ENCODE data around the gene ERN2.

The ERN2 gene

GRCh38 chr16:23716484-23716883 is 3.5 kb upstream of the ERN2 start:
- H3K9me3 ChIP-seq (ENCODE audit: control insufficient read depth, low read length): no peaks in the 10 kb centered on the region
- no peak overlapping the region for H2AK5ac ChIP-seq (ENCODE audit: low read length, severe bottlenecking)
- H2AFZ ChIP-seq (ENCODE audit: low read depth, low read length): no peak overlapping the region
- WGBS: 85% methylated on average over 2 of the region's 5 CpGs
- no peaks in the 10 kb centered on the region for H3K79me1 ChIP-seq (replicated peaks; ENCODE audit: low read length, poor library complexity, severe bottlenecking)
- H2BK120ac ChIP-seq (ENCODE audit: low read depth, low read length): no peak overlapping the region
- H3K14ac ChIP-seq (ENCODE audit: low read length in 2 of 2): no peak overlapping the region
- no peak overlapping the region for H2BK12ac ChIP-seq (ENCODE audit: low read length in 2 of 2)
- no peak overlapping the region for H3K27ac ChIP-seq (ENCODE audit: low read length, poor library complexity, severe bottlenecking)
- peaks cover 6% of the 10 kb centered on the region for H3K4me1 ChIP-seq (ENCODE audit: control insufficient read depth, insufficient read depth, low read depth, low read length)
- no peak overlapping the region for H2BK5ac ChIP-seq (ENCODE audit: low read depth, low read length, poor library complexity, severe bottlenecking)
- H3K4me3 ChIP-seq (ENCODE audit: insufficient read depth in 1 of 2, low read depth in 1 of 2, low read length in 2 of 2): no peak overlapping the region
- no peaks in the 10 kb centered on the region for H3K36me3 ChIP-seq (ENCODE audit: control insufficient read depth in 1 of 2, insufficient read depth in 2 of 2, low read depth in 1 of 2, low read length in 2 of 2)
- H3K4me2 ChIP-seq (ENCODE audit: low read length, poor library complexity, severe bottlenecking): no peak overlapping the region
- H3K23ac ChIP-seq (ENCODE audit: low read length in 2 of 2): no peak overlapping the region
- no peak overlapping the region for H4K8ac ChIP-seq (ENCODE audit: low read length)
- no peak overlapping the region for H2BK15ac ChIP-seq (ENCODE audit: low read depth, poor library complexity, severe bottlenecking)
- no peak overlapping the region for H3K18ac ChIP-seq (ENCODE audit: low read depth in 1 of 2, low read length in 2 of 2)
- H3K9ac ChIP-seq (ENCODE audit: low read length): no peak overlapping the region
- H3K4ac ChIP-seq (ENCODE audit: low read depth in 1 of 2, low read length in 2 of 2): no peak overlapping the region
- DNase-seq: no peak
- H4K91ac ChIP-seq (ENCODE audit: low read length): no peak overlapping the region
- peaks cover 34 to 44% of the 10 kb centered on the region in 2 experiments for H3K27me3 ChIP-seq (ENCODE audit: control insufficient read depth in 1 of 2, insufficient read depth in 1 of 2, low read length in 2 of 2)

- H3K18ac ChIP-seq (ENCODE audit: low read depth in 1 of 2, low read length in 2 of 2): no peak overlapping the region
- H3K79me1 ChIP-seq (replicated peaks; ENCODE audit: low read length, poor library complexity, severe bottlenecking): no peaks in the 10 kb centered on the region
- no peak overlapping the region for H3K4me2 ChIP-seq (ENCODE audit: low read length, poor library complexity, severe bottlenecking)
- H2BK12ac ChIP-seq (ENCODE audit: low read length in 2 of 2): no peak overlapping the region
- H3K23ac ChIP-seq (ENCODE audit: low read length in 2 of 2): no peak overlapping the region
- no peak overlapping the region for H2BK15ac ChIP-seq (ENCODE audit: low read depth, poor library complexity, severe bottlenecking)
- no peak overlapping the region for H2AFZ ChIP-seq (ENCODE audit: low read depth, low read length)
- H2BK5ac ChIP-seq (ENCODE audit: low read depth, low read length, poor library complexity, severe bottlenecking): no peak overlapping the region
- peaks cover 24% of the 10 kb centered on the region for H3K9me3 ChIP-seq (ENCODE audit: control insufficient read depth, low read length)
- H3K4me3 ChIP-seq (ENCODE audit: insufficient read depth in 1 of 2, low read depth in 1 of 2, low read length in 2 of 2): no peak overlapping the region
- 68% methylated on average over 4 of the region's 4 CpGs for WGBS
- H3K27ac ChIP-seq (ENCODE audit: low read length, poor library complexity, severe bottlenecking): no peak overlapping the region
- no peaks in the 10 kb centered on the region for H3K36me3 ChIP-seq (ENCODE audit: control insufficient read depth in 1 of 2, insufficient read depth in 2 of 2, low read depth in 1 of 2, low read length in 2 of 2)
- no peak overlapping the region for H2AK5ac ChIP-seq (ENCODE audit: low read length, severe bottlenecking)
- H4K8ac ChIP-seq (ENCODE audit: low read length): no peak overlapping the region
- H3K4me1 ChIP-seq (ENCODE audit: control insufficient read depth, insufficient read depth, low read depth, low read length): peaks cover 6% of the 10 kb centered on the region
- no peak overlapping the region for H2BK120ac ChIP-seq (ENCODE audit: low read depth, low read length)
- peaks cover 58 to 66% of the 10 kb centered on the region in 2 experiments for H3K27me3 ChIP-seq (ENCODE audit: control insufficient read depth in 1 of 2, insufficient read depth in 1 of 2, low read length in 2 of 2)
- no peak overlapping the region for H4K91ac ChIP-seq (ENCODE audit: low read length)
- DNase-seq: no peak
- no peak overlapping the region for H3K4ac ChIP-seq (ENCODE audit: low read depth in 1 of 2, low read length in 2 of 2)
- H3K14ac ChIP-seq (ENCODE audit: low read length in 2 of 2): no peak overlapping the region
- no peak overlapping the region for H3K9ac ChIP-seq (ENCODE audit: low read length)
Measured at GRCh38 chr16:23711785-23712184, 1.2 kb downstream of the ERN2 start.

GRCh38 chr16:23710504-23710903 is 2.5 kb downstream of the ERN2 start:
- Histone ChIP-seq H3K4me1 (ENCODE audit: control insufficient read depth, insufficient read depth, low read depth, low read length) (peaks cover 6% of the 10 kb centered on the region), H3K27me3 (ENCODE audit: control insufficient read depth in 1 of 2, insufficient read depth in 1 of 2, low read length in 2 of 2) (peaks cover 65 to 69% of the 10 kb centered on the region in 2 experiments), H3K9ac (ENCODE audit: low read length) (no peak overlapping the region), H3K36me3 (ENCODE audit: control insufficient read depth in 1 of 2, insufficient read depth in 2 of 2, low read depth in 1 of 2, low read length in 2 of 2) (no peaks in the 10 kb centered on the region), H2BK120ac (ENCODE audit: low read depth, low read length) (no peak overlapping the region), H3K23ac (ENCODE audit: low read length in 2 of 2) (no peak overlapping the region), H3K18ac (ENCODE audit: low read depth in 1 of 2, low read length in 2 of 2) (no peak overlapping the region), H2BK5ac (ENCODE audit: low read depth, low read length, poor library complexity, severe bottlenecking) (no peak overlapping the region), H4K8ac (ENCODE audit: low read length) (no peak overlapping the region), H3K14ac (ENCODE audit: low read length in 2 of 2) (no peak overlapping the region), H2AFZ (ENCODE audit: low read depth, low read length) (no peak overlapping the region), H3K4ac (ENCODE audit: low read depth in 1 of 2, low read length in 2 of 2) (no peak overlapping the region), H3K27ac (ENCODE audit: low read length, poor library complexity, severe bottlenecking) (no peak overlapping the region), H3K4me2 (ENCODE audit: low read length, poor library complexity, severe bottlenecking) (no peak overlapping the region), H4K91ac (ENCODE audit: low read length) (no peak overlapping the region), H2BK12ac (ENCODE audit: low read length in 2 of 2) (no peak overlapping the region), H2AK5ac (ENCODE audit: low read length, severe bottlenecking) (no peak overlapping the region), H3K79me1 (replicated peaks; ENCODE audit: low read length, poor library complexity, severe bottlenecking) (no peaks in the 10 kb centered on the region), H3K4me3 (ENCODE audit: insufficient read depth in 1 of 2, low read depth in 1 of 2, low read length in 2 of 2) (no peak overlapping the region), H3K9me3 (ENCODE audit: control insufficient read depth, low read length) (peaks cover 24% of the 10 kb centered on the region), H2BK15ac (ENCODE audit: low read depth, poor library complexity, severe bottlenecking) (no peak overlapping the region)
- no peak for DNase-seq
- 72% methylated on average over 3 of the region's 3 CpGs for WGBS

- Histone ChIP-seq H3K36me3 (ENCODE audit: control insufficient read depth in 1 of 2, insufficient read depth in 2 of 2, low read depth in 1 of 2, low read length in 2 of 2) (no peaks in the 10 kb centered on the region), H4K91ac (ENCODE audit: low read length) (no peak overlapping the region), H3K4ac (ENCODE audit: low read depth in 1 of 2, low read length in 2 of 2) (no peak overlapping the region), H3K27ac (ENCODE audit: low read length, poor library complexity, severe bottlenecking) (no peak overlapping the region), H3K4me2 (ENCODE audit: low read length, poor library complexity, severe bottlenecking) (no peak overlapping the region), H3K23ac (ENCODE audit: low read length in 2 of 2) (no peak overlapping the region), H3K27me3 (ENCODE audit: control insufficient read depth in 1 of 2, insufficient read depth in 1 of 2, low read length in 2 of 2) (peaks cover 65 to 68% of the 10 kb centered on the region in 2 experiments), H3K14ac (ENCODE audit: low read length in 2 of 2) (no peak overlapping the region), H3K18ac (ENCODE audit: low read depth in 1 of 2, low read length in 2 of 2) (no peak overlapping the region), H2BK12ac (ENCODE audit: low read length in 2 of 2) (no peak overlapping the region), H3K79me1 (replicated peaks; ENCODE audit: low read length, poor library complexity, severe bottlenecking) (no peaks in the 10 kb centered on the region), H2BK120ac (ENCODE audit: low read depth, low read length) (no peak overlapping the region), H2AFZ (ENCODE audit: low read depth, low read length) (no peak overlapping the region), H3K4me1 (ENCODE audit: control insufficient read depth, insufficient read depth, low read depth, low read length) (peaks cover 6% of the 10 kb centered on the region), H3K9me3 (ENCODE audit: control insufficient read depth, low read length) (peaks cover 24% of the 10 kb centered on the region), H4K8ac (ENCODE audit: low read length) (no peak overlapping the region), H3K4me3 (ENCODE audit: insufficient read depth in 1 of 2, low read depth in 1 of 2, low read length in 2 of 2) (no peak overlapping the region), H2AK5ac (ENCODE audit: low read length, severe bottlenecking) (no peak overlapping the region), H3K9ac (ENCODE audit: low read length) (no peak overlapping the region), H2BK5ac (ENCODE audit: low read depth, low read length, poor library complexity, severe bottlenecking) (no peak overlapping the region), H2BK15ac (ENCODE audit: low read depth, poor library complexity, severe bottlenecking) (no peak overlapping the region)
- WGBS: 63% methylated on average over 2 of the region's 2 CpGs
- DNase-seq: no peak
Measured at GRCh38 chr16:23710008-23710407, 3.0 kb downstream of the ERN2 start.
